SK-N-MC (cell line): ENCODE data around the gene MST1.

ENCODE experiments used
- DNase-seq: peaks from one replicate; pipeline ENCODE4 v3.0.0-alpha.2; 2011; ENCODE audit warnings: low read depth, low spot score
- H3K27ac ChIP-seq: fragments of 200-600 bp; sonication (generic); 2 replicates; pipeline ENCODE4 v1.5.1; 2016; ENCODE audit warnings: mixed run types
- H3K36me3 ChIP-seq: fragments of 200-600 bp; sonication (generic); 2 replicates; pipeline ENCODE4 v1.6.1; 2017; ENCODE audit warnings: antibody characterized with exemption, low read length, mixed read lengths; ENCODE audit not compliant: insufficient read depth
- H3K4me3 ChIP-seq: fragments of 200-600 bp; sonication (generic); 2 replicates; pipeline ENCODE4 v1.5.1; 2016
- H3K9ac ChIP-seq: fragments of 200-600 bp; sonication (generic); 2 replicates; pipeline ENCODE4 v1.8.0; 2017; ENCODE audit warnings: mixed run types, mixed read lengths; ENCODE audit not compliant: insufficient read length
- H3K9me3 ChIP-seq: fragments of 200-600 bp; sonication (generic); 2 replicates; pipeline ENCODE4 v1.6.1; 2017; ENCODE audit warnings: low read depth, mild to moderate bottlenecking, antibody characterized with exemption, low read length, moderate library complexity, mixed read lengths
- EZH2 ChIP-seq: fragments of 200-600 bp; sonication (generic); IDR thresholded peaks from one replicate; pipeline ENCODE4 v1.6.1; 2017; ENCODE audit warnings: antibody characterized with exemption
- FOXP2 ChIP-seq: optimal IDR thresholded peaks from 2 replicates; pipeline ENCODE3; 2011; ENCODE audit warnings: mild to moderate bottlenecking, moderate library complexity; ENCODE audit not compliant: insufficient read depth; ENCODE audit errors: extremely low read length, control extremely low read depth
- POLR2AphosphoS5 ChIP-seq: IDR thresholded peaks from 2 replicates; pipeline ENCODE4 v1.6.1; 2012; ENCODE audit warnings: mild to moderate bottlenecking, low read depth, low read length, borderline replicate concordance

MST1 gene

DNA sequence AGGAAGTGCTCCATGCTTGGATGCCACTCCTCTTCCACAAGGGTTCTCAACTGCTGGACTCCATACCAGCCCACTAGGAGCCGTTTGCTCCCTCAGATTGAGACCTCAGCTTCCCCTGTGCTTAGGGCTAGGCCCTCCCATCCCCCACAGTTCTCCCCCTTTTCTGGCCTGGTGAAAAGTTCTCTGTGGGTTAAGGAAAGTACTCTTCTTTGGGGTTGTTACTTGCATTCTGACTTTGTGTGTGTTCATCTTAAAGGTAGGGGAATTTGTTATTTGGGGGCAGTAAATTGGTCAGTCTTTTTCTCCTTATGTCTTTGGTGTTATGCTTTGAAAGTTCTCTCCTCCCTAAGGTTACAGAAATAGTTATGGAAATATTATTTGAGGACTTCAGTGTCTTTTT is 39.1 kb downstream of the MST1 start:
- Histone ChIP-seq H3K27ac (no peak overlapping the region), H3K4me3 (no peak overlapping the region), H3K9me3 (no peaks in the 10 kb centered on the region), H3K36me3 (no peaks in the 10 kb centered on the region), H3K9ac (no peak overlapping the region)
- no peak for DNase-seq
- TF ChIP-seq EZH2 (no peak), POLR2AphosphoS5 (no peak), FOXP2 (no peak)

DNA sequence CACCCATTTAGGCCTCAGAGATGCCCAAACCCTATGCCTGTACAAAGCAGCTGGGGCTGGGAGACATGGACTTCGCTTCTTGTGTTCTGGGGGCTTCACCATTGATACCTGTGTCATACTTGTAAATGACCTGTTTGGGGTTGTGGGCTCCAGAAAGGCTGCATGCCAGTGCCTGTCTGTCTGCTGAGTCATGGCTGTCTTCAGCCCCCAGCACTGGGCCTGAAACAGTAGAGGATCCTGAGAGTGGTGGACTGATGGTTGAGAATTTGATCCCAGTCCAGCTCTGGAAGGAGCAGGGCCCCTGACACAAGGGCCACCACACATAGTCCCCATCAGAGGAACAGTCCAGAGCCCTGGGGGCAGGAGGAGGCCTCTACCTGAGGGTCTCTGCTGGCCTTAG is 39.7 kb downstream of the MST1 start:
- Histone ChIP-seq H3K4me3 (no peak overlapping the region), H3K9ac (no peak overlapping the region), H3K36me3 (no peaks in the 10 kb centered on the region), H3K9me3 (no peaks in the 10 kb centered on the region), H3K27ac (no peak overlapping the region)
- TF ChIP-seq POLR2AphosphoS5, result no peak
- no peak for TF ChIP-seq EZH2
- no peak for TF ChIP-seq FOXP2
- no peak for DNase-seq

DNA sequence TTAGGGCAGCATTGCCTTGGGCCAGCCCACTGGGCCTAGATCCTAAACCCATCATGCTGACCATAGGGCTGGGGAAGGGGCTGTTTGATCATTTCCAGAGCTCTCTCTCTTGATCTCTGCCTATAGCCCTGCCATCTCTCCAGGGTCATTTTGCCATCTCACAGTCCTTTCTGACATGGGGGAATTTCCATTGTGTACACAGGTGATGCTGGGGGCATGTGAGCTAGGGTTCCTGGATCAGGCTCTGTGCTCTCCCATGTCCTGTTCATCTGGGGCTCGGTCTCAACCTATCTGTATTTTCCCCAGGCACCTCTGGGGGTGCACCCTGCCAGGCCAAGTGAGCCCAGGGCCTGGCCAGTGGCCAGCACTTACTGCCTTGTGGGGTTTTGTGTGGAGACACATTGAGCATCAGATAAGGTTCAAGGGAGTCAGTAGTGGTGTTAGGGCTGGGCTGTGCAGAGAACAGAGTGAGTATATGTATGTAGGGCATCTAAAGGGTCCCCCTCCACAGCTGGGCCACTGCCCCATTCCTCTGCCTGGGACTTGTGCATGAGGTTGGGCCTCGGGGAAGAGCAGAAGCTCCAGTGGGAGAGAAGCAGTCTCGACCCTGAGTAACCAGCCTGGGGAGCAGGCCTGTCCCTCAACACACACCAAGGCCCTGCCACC is 40.8 kb downstream of the MST1 start:
- H3K9ac ChIP-seq, result no peak overlapping the region
- no peak for TF ChIP-seq FOXP2
- no peaks in the 10 kb centered on the region for H3K9me3 ChIP-seq
- H3K4me3 ChIP-seq, result no peak overlapping the region
- H3K36me3 ChIP-seq, result no peaks in the 10 kb centered on the region
- no peak for DNase-seq
- no peak overlapping the region for H3K27ac ChIP-seq

DNA sequence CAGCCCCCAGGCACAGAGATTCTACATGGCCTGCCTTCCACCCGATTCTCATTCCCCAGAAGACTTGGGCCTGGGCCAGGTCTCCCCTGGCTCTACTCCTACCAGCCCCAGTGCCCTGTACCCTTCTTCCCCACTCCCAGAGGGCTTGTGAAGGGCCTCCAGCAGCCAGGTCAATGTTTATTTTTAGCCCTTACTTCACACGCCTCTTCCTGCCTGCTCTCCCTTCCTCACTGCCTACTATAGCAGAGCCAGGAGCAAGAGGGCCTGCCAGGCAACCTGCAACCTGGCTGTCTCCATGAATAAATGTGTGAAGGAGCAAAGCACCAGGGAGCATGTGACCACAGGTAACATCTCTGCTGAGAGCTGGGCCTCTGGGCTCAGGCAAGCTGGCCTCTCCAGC is 41.5 kb downstream of the MST1 start:
- Histone ChIP-seq H3K9ac (no peak overlapping the region), H3K9me3 (no peaks in the 10 kb centered on the region), H3K4me3 (no peak overlapping the region), H3K27ac (no peak overlapping the region), H3K36me3 (no peaks in the 10 kb centered on the region)
- TF ChIP-seq EZH2 (no peak), POLR2AphosphoS5 (no peak), FOXP2 (no peak)
- DNase-seq, result no peak

DNA sequence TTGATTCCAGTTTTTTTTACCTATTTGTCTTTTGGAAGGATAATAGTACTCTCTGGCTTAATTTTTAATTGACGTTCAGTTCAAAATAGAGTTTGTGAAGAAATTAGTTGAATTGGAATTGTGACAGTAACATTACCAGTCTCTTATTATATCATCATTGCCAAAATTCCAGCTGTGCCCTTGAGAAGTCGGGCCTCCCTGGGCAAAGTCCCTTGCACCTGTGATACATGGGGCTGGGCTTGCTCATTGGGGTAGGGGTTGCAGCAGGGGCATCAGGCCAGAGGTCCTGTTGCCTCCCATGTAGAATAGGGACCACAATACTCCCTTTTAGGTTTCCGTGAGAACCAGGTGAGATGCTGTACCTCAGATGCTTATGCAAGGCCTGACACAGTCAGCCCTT is 43.0 kb downstream of the MST1 start:
- H3K36me3 ChIP-seq, result no peaks in the 10 kb centered on the region
- TF ChIP-seq EZH2 (no peak), FOXP2 (no peak), POLR2AphosphoS5 (no peak)
- H3K9ac ChIP-seq, result no peak overlapping the region
- no peak overlapping the region for H3K4me3 ChIP-seq
- H3K27ac ChIP-seq, result no peak overlapping the region
- H3K9me3 ChIP-seq, result no peaks in the 10 kb centered on the region
- no peak for DNase-seq

DNA sequence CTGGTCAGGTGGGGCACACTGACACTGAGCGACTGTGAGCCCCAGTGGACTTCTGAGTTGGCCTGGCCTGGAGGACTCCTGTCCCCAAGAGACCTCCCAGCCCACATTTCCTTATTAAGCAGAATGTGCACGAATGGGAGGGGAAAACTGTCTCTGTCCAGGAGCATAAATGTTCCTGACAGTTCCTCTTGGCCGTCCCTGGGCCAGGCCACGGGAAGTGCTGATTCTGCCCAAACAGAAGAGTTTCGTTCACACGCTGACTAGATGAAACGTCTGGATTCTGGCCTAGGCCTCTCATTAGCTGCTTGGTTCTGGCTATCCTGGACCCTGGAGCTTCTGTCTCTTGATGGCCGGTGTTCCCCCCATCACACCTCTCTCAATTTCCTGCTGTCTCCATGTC is 44.6 kb downstream of the MST1 start:
- no peak for TF ChIP-seq FOXP2
- no peak for TF ChIP-seq EZH2
- TF ChIP-seq POLR2AphosphoS5, result no peak
- H3K9me3 ChIP-seq, result no peaks in the 10 kb centered on the region
- H3K27ac ChIP-seq, result no peak overlapping the region
- no peaks in the 10 kb centered on the region for H3K36me3 ChIP-seq
- no peak for DNase-seq
- H3K4me3 ChIP-seq, result no peak overlapping the region
- no peak overlapping the region for H3K9ac ChIP-seq

DNA sequence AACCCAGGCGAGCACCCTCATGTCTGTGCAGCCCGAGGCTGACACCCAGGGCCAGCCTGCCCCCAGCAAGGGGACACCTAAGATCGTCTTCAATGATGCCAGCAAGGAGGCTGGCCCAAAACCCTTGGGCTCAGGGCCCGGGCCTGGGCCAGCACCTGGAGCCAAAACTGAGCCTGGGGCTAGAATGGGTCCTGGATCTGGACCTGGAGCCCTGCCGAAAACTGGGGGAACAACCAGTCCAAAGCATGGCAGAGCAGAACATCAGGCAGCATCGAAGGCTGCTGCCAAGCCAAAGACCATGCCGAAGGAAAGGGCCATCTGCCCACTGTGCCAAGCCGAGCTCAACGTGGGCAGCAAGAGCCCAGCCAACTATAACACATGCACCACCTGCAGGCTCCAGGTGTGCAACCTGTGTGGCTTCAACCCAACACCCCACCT is 46.5 kb downstream of the MST1 start:
- Histone ChIP-seq H3K9me3 (no peaks in the 10 kb centered on the region), H3K27ac (no peak overlapping the region), H3K9ac (no peak overlapping the region), H3K4me3 (no peak overlapping the region), H3K36me3 (no peaks in the 10 kb centered on the region)
- TF ChIP-seq FOXP2 (no peak), POLR2AphosphoS5 (no peak), EZH2 (no peak)
- DNase-seq, result no peak

DNA sequence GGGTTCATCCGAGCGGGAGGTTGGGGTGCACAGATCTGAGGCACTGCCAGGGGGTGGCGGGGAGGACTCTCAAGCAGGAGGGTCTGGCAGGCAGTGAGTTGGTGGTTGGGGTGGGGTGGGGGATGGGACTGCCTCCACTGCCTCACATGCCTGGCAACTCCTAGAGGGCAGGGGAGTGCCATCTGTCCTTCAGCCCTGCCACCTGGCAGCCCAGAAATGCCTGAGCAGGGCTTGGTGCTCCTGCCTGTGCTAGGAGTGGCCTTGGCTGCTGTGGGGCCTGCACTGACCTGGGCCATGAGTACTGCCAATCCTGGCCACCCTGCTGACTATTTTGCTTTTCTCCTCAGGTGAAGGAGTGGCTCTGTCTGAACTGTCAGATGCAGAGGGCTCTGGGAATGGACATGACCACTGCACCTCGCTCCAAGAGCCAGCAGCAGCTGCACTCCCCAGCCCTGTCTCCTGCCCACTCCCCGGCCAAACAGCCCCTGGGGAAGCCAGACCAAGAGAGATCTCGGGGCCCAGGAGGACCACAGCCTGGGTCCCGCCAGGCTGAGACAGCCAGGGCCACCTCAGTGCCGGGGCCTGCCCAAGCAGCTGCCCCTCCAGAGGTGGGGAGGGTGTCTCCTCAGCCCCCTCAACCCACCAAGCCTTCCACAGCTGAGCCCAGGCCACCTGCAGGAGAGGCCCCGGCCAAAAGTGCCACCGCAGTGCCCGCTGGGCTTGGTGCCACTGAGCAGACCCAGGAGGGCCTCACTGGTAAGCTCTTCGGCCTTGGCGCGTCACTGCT is 47.2 kb downstream of the MST1 start:
- Histone ChIP-seq H3K4me3 (no peak overlapping the region), H3K9me3 (no peaks in the 10 kb centered on the region), H3K9ac (no peak overlapping the region), H3K27ac (no peak overlapping the region), H3K36me3 (no peaks in the 10 kb centered on the region)
- DNase-seq, result no peak
- TF ChIP-seq POLR2AphosphoS5 (no peak), EZH2 (no peak), FOXP2 (no peak)
